ENCODE results near the gene ZMYND10. TPM values are rescaled to one million over a fixed set of nuclear protein-coding genes. Genes with fewer than 3 reads are reported as not detected.

The ZMYND10 gene
- total RNA-seq (0.26 and 0.83 TPM in 2 replicates), polyA plus RNA-seq (0.32 and 0.93 TPM in 2 replicates), polyA minus RNA-seq (ENCODE audit: low replicate concordance) (5.9 TPM in 1 of 2 replicates, not detected in the other)
- polyA plus RNA-seq (2012), result 0.99 and 2.0 TPM in 2 replicates

DNA sequence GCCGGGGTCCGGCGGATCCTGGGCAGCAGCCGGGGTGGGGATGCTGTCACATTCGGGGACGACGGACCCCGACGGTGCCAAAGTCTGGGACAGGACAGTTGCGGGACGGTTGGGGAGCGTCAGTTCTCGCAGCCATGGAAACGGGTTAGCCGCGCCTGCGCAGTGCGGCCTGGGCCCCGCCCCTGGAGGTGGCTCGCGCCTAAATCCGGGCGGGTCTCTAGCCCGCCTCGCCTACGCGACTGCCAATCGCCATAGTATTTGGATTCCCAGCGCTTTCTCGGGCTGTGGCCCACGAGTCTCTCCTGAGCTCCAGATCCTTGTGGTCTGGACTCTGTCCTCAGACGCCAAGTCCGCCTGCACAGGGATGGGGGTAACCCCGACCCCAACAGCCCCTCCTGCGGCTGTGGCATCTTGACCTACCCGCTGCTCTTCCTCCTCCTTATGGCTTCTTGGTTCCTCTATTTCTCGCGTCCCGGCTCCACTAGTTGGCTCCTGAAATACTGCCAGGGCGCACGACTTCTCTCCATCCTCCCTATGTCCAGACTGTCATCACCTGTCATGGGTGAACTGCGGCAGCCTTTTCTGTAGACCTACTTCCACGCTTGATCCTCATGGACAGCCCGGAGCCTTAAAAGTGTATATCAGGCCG, at the start of gene ZMYND10:
TSS of gene ZMYND10 (minus strand) at position 147 of the 649 bp plus-strand sequence. CDS start 153 bp downstream, outside the sequence.
- peaks cover 6% of the 10 kb centered on the region for H3K79me2 ChIP-seq (ENCODE audit: control insufficient read depth, insufficient read depth, low read length)
- TF ChIP-seq, protein P1, sequence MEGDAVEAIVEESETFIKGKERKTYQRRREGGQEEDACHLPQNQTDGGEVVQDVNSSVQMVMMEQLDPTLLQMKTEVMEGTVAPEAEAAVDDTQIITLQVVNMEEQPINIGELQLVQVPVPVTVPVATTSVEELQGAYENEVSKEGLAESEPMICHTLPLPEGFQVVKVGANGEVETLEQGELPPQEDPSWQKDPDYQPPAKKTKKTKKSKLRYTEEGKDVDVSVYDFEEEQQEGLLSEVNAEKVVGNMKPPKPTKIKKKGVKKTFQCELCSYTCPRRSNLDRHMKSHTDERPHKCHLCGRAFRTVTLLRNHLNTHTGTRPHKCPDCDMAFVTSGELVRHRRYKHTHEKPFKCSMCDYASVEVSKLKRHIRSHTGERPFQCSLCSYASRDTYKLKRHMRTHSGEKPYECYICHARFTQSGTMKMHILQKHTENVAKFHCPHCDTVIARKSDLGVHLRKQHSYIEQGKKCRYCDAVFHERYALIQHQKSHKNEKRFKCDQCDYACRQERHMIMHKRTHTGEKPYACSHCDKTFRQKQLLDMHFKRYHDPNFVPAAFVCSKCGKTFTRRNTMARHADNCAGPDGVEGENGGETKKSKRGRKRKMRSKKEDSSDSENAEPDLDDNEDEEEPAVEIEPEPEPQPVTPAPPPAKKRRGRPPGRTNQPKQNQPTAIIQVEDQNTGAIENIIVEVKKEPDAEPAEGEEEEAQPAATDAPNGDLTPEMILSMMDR (conservative IDR thresholded peaks at IDR 0.05 in 1 of 2, IDR thresholded peaks at IDR 0.05 in 1 of 2; ENCODE audit: low read depth in 1 of 2, low read length in 2 of 2), result no peak
- no peak for TF ChIP-seq EZH2 (IDR thresholded peaks at IDR 0.05; ENCODE audit: low read length, missing control alignments)
- H3K9ac ChIP-seq (ENCODE audit: insufficient read depth, low read length), result peak within 1 kb of the TSS; percentile 41
- H4K20me1 ChIP-seq (ENCODE audit: control insufficient read depth, extremely low read depth, insufficient read depth, low read length), result no peaks in the 10 kb centered on the region
- H3K4me1 ChIP-seq (ENCODE audit: control insufficient read depth, extremely low read depth, insufficient read depth, low read length), result peaks cover 7% of the 10 kb centered on the region
- peak within 1 kb of the TSS; percentile 84 for H3K4me2 ChIP-seq (ENCODE audit: extremely low read depth, insufficient read depth, low read length)
- H3K27me3 ChIP-seq (ENCODE audit: control insufficient read depth, insufficient read depth, low read length), result no peaks in the 10 kb centered on the region
- H3K36me3 ChIP-seq (ENCODE audit: control insufficient read depth, insufficient read depth, low read length), result no peaks in the 10 kb centered on the region
- peak in 1 of 2 donors; percentile 47 for DNase-seq (ENCODE audit: low read depth in 2 of 2)
- H3K27ac ChIP-seq (ENCODE audit: insufficient read depth, low read length), result no peak within 1 kb of the TSS
- no peaks in the 10 kb centered on the region for H3K9me3 ChIP-seq (ENCODE audit: control insufficient read depth, insufficient read depth, low read depth, low read length)
- peak within 1 kb of the TSS; percentile 77 for H2AFZ ChIP-seq (ENCODE audit: low read length)
- peak within 1 kb of the TSS; percentile 39 to 61 (median 50) for H3K4me3 ChIP-seq (replicated peaks in 1 of 4; ENCODE audit: control extremely low read depth in 1 of 4, insufficient read depth in 1 of 4, low read depth in 3 of 4, low read length in 4 of 4)

- TF ChIP-seq, protein P1 (conservative IDR thresholded peaks at IDR 0.05 in 1 of 2, IDR thresholded peaks at IDR 0.05 in 1 of 2; ENCODE audit: low read depth in 1 of 2, low read length in 2 of 2), result no peak
- peak; percentile 23 for TF ChIP-seq EZH2 (IDR thresholded peaks at IDR 0.05; ENCODE audit: low read length, missing control alignments)
- Histone ChIP-seq H3K9me3 (ENCODE audit: control insufficient read depth, insufficient read depth, low read depth, low read length) (no peaks in the 10 kb centered on the region), H3K4me1 (ENCODE audit: control insufficient read depth, extremely low read depth, insufficient read depth, low read length) (no peaks in the 10 kb centered on the region), H4K20me1 (ENCODE audit: control insufficient read depth, extremely low read depth, insufficient read depth, low read length) (no peaks in the 10 kb centered on the region), H3K4me2 (ENCODE audit: extremely low read depth, insufficient read depth, low read length) (no peak overlapping the region), H2AFZ (ENCODE audit: low read length) (no peak overlapping the region), H3K36me3 (ENCODE audit: control insufficient read depth, insufficient read depth, low read length) (no peaks in the 10 kb centered on the region), H3K27ac (ENCODE audit: insufficient read depth, low read length) (no peak overlapping the region), H3K27me3 (ENCODE audit: control insufficient read depth, insufficient read depth, low read length) (no peaks in the 10 kb centered on the region), H3K79me2 (ENCODE audit: control insufficient read depth, insufficient read depth, low read length) (no peaks in the 10 kb centered on the region), H3K4me3 (replicated peaks in 1 of 4; ENCODE audit: control extremely low read depth in 1 of 4, insufficient read depth in 1 of 4, low read depth in 3 of 4, low read length in 4 of 4) (no peak overlapping the region), H3K9ac (ENCODE audit: insufficient read depth, low read length) (no peak overlapping the region)
- no peak for DNase-seq (ENCODE audit: low read depth in 2 of 2)
These were observed 47.5 kb upstream of the ZMYND10 start for GRCh38 chr3:50393061-50393460.

- Histone ChIP-seq H2AFZ (ENCODE audit: low read length) (no peak overlapping the region), H3K79me2 (ENCODE audit: control insufficient read depth, insufficient read depth, low read length) (no peaks in the 10 kb centered on the region), H3K9me3 (ENCODE audit: control insufficient read depth, insufficient read depth, low read depth, low read length) (no peaks in the 10 kb centered on the region), H3K27ac (ENCODE audit: insufficient read depth, low read length) (no peak overlapping the region), H3K4me2 (ENCODE audit: extremely low read depth, insufficient read depth, low read length) (no peak overlapping the region), H3K36me3 (ENCODE audit: control insufficient read depth, insufficient read depth, low read length) (no peaks in the 10 kb centered on the region), H4K20me1 (ENCODE audit: control insufficient read depth, extremely low read depth, insufficient read depth, low read length) (no peaks in the 10 kb centered on the region), H3K27me3 (ENCODE audit: control insufficient read depth, insufficient read depth, low read length) (no peaks in the 10 kb centered on the region), H3K9ac (ENCODE audit: insufficient read depth, low read length) (no peak overlapping the region), H3K4me3 (replicated peaks in 1 of 4; ENCODE audit: control extremely low read depth in 1 of 4, insufficient read depth in 1 of 4, low read depth in 3 of 4, low read length in 4 of 4) (no peak overlapping the region), H3K4me1 (ENCODE audit: control insufficient read depth, extremely low read depth, insufficient read depth, low read length) (no peaks in the 10 kb centered on the region)
- TF ChIP-seq EZH2 (IDR thresholded peaks at IDR 0.05; ENCODE audit: low read length, missing control alignments), result no peak
- DNase-seq (ENCODE audit: low read depth in 2 of 2), result no peak
These were observed 46.7 kb upstream of the ZMYND10 start for GRCh38 chr3:50392101-50392715.
